HEK293 (cell line): Measurements from ENCODE around the gene RNF115.
A peak's percentile ranks its signal among the peaks of the same experiment; 100 is the strongest.

ENCODE experiments used
- BCL11B ChIP-seq: fragments of 450-650 bp; formaldehyde crosslinking; IDR thresholded peaks from 2 replicates; pipeline ENCODE4 v1.5.1; 2016; ENCODE audit warnings: low read depth, missing biosample characterization, missing genetic modification characterization
- GLI2 ChIP-seq: fragments of 450-650 bp; formaldehyde crosslinking; IDR thresholded peaks from 2 replicates; pipeline ENCODE4; 2017; ENCODE audit warnings: missing biosample characterization, missing genetic modification characterization, low read depth, borderline replicate concordance
- KLF9 ChIP-seq: fragments of 450-650 bp; formaldehyde crosslinking; IDR thresholded peaks from 2 replicates; pipeline ENCODE4 v1.5.1; 2016; ENCODE audit warnings: missing biosample characterization, missing genetic modification characterization, low read depth
- PATZ1 ChIP-seq: fragments of 450-650 bp; formaldehyde crosslinking; IDR thresholded peaks from 2 replicates; pipeline ENCODE4 v1.5.1; 2016; ENCODE audit warnings: missing biosample characterization, missing genetic modification characterization
- PRDM10 ChIP-seq: fragments of 450-650 bp; formaldehyde crosslinking; IDR thresholded peaks from 2 replicates; pipeline ENCODE4 v1.5.1; 2016; ENCODE audit warnings: missing biosample characterization, missing genetic modification characterization
- RBAK ChIP-seq: fragments of 450-650 bp; formaldehyde crosslinking; IDR thresholded peaks from 2 replicates; pipeline ENCODE4 v1.5.1; 2016; ENCODE audit warnings: missing biosample characterization, missing genetic modification characterization
- SP7 ChIP-seq: fragments of 450-650 bp; formaldehyde crosslinking; IDR thresholded peaks from 2 replicates; pipeline ENCODE4 v1.5.1; 2016; ENCODE audit warnings: missing biosample characterization, missing genetic modification characterization
- TSHZ1 ChIP-seq: fragments of 450-650 bp; formaldehyde crosslinking; IDR thresholded peaks from 2 replicates; pipeline ENCODE4 v1.5.1; 2016; ENCODE audit warnings: missing biosample characterization, missing genetic modification characterization, borderline replicate concordance
- YY1 ChIP-seq: fragments of 450-650 bp; formaldehyde crosslinking; IDR thresholded peaks from 2 replicates; pipeline ENCODE4 v1.5.1; 2018; ENCODE audit warnings: missing biosample characterization, missing genetic modification characterization
- ZBTB10 ChIP-seq: fragments of 450-650 bp; formaldehyde crosslinking; IDR thresholded peaks from 2 replicates; pipeline ENCODE4 v1.5.1; 2016; ENCODE audit warnings: missing biosample characterization, missing genetic modification characterization
- ZBTB26 ChIP-seq: fragments of 450-650 bp; formaldehyde crosslinking; optimal IDR thresholded peaks from 2 replicates; pipeline ENCODE3; 2016; ENCODE audit warnings: missing biosample characterization, mild to moderate bottlenecking, missing genetic modification characterization
- ZNF132 ChIP-seq: fragments of 450-650 bp; formaldehyde crosslinking; IDR thresholded peaks from 2 replicates; pipeline ENCODE4 v1.5.1; 2017; ENCODE audit warnings: missing biosample characterization, missing genetic modification characterization, borderline replicate concordance
- ZNF138 ChIP-seq: fragments of 450-650 bp; formaldehyde crosslinking; IDR thresholded peaks from 2 replicates; pipeline ENCODE4 v1.5.1; 2016; ENCODE audit warnings: missing biosample characterization, missing genetic modification characterization, borderline replicate concordance
- ZNF155 ChIP-seq: fragments of 450-650 bp; formaldehyde crosslinking; IDR thresholded peaks from 2 replicates; pipeline ENCODE4 v1.5.1; 2016; ENCODE audit warnings: missing biosample characterization, missing genetic modification characterization
- ZNF426 ChIP-seq: fragments of 450-650 bp; formaldehyde crosslinking; IDR thresholded peaks from 2 replicates; pipeline ENCODE4 v1.5.1; 2017; ENCODE audit warnings: missing biosample characterization, missing genetic modification characterization, mild to moderate bottlenecking, inconsistent platforms, moderate library complexity
- ZNF600 ChIP-seq: fragments of 450-650 bp; formaldehyde crosslinking; IDR thresholded peaks from 2 replicates; pipeline ENCODE4 v1.5.1; 2016; ENCODE audit warnings: missing biosample characterization, missing genetic modification characterization
- ZNF639 ChIP-seq: fragments of 450-650 bp; formaldehyde crosslinking; IDR thresholded peaks from 2 replicates; pipeline ENCODE4 v1.5.1; 2016; ENCODE audit warnings: missing biosample characterization, missing genetic modification characterization
- ZNF660 ChIP-seq: fragments of 450-650 bp; IDR thresholded peaks from 2 replicates; pipeline ENCODE4 v1.5.1; 2018; ENCODE audit warnings: missing biosample characterization, mild to moderate bottlenecking, missing genetic modification characterization
- ZNF776 ChIP-seq: fragments of 450-650 bp; formaldehyde crosslinking; IDR thresholded peaks from 2 replicates; pipeline ENCODE4 v1.5.0; 2017; ENCODE audit warnings: missing biosample characterization, missing genetic modification characterization, borderline replicate concordance
- ZSCAN30 ChIP-seq: fragments of 450-650 bp; IDR thresholded peaks from 2 replicates; pipeline ENCODE4 v1.5.1; 2018; ENCODE audit warnings: missing biosample characterization, mild to moderate bottlenecking, missing genetic modification characterization, moderate library complexity
- ZSCAN5A ChIP-seq: fragments of 450-650 bp; formaldehyde crosslinking; IDR thresholded peaks from 2 replicates; pipeline ENCODE4 v1.5.1; 2016; ENCODE audit warnings: missing biosample characterization, missing genetic modification characterization

Gene RNF115

GRCh38 chr1:145858901-145859490 lies 35.1 kb upstream of the RNF115 start, which contains the start of gene PIAS3 (continued):
- TF ChIP-seq KLF9: peak; percentile 76
- no peak for TF ChIP-seq ZNF132 (tag by site-specific recombination)
- no peak for TF ChIP-seq ZSCAN30 (tag by site-specific recombination)
- no peak for TF ChIP-seq SP7
- peak; percentile 76 for TF ChIP-seq YY1 (tag by site-specific recombination)
- peak; percentile 67; the same call in 1 of the 2 replicates for TF ChIP-seq ZNF660 (tag by site-specific recombination)
- TF ChIP-seq ZNF639 (tag by site-specific recombination): no peak
- peak; percentile 40 for TF ChIP-seq ZBTB26 (tag by site-specific recombination)
- TF ChIP-seq ZBTB10 (tag by site-specific recombination): peak; percentile 61; the same call in 1 of the 2 replicates
- TF ChIP-seq ZNF600 (tag by site-specific recombination): peak; percentile 81
- TF ChIP-seq RBAK: no peak
- TF ChIP-seq PRDM10 (tag by site-specific recombination): peak; percentile 64
- TF ChIP-seq ZNF426: no peak
- 0 out of 2 replicates have a peak, but pooled peaks have one; percentile 6 for TF ChIP-seq TSHZ1 (tag by site-specific recombination)
- TF ChIP-seq PATZ1 (tag by site-specific recombination): peak; percentile 99
- TF ChIP-seq ZNF155 (tag by site-specific recombination): no peak
- TF ChIP-seq GLI2 (tag by site-specific recombination): no peak
- no peak for TF ChIP-seq ZNF138
- TF ChIP-seq BCL11B (tag by site-specific recombination): 0 out of 2 replicates have a peak, but pooled peaks have one; percentile 9
- TF ChIP-seq ZSCAN5A (tag by site-specific recombination): 0 out of 2 replicates have a peak, but pooled peaks have one; percentile 28
- TF ChIP-seq ZNF776 (tag by site-specific recombination): no peak
- TF ChIP-seq, all 188 proteins: peak for 37
